ENCODE measurements around the gene SLC9A9. TPM values are rescaled to one million over a fixed set of nuclear protein-coding genes. Genes with fewer than 3 reads are reported as not detected.

Gene SLC9A9
- total RNA-seq, 4 donors from 2014 or later, result 2.1 to 40.4 (median 7.2) TPM

GRCh38 chr3:143586576-143586975 is 261.7 kb downstream of the SLC9A9 start:
- no peak for DNase-seq
- Histone ChIP-seq H3K27ac (peak overlapping the region in 1 of 4 donors; percentile 26), H3K4me3 (no peak overlapping the region), H3K36me3 (no peaks in the 10 kb centered on the region), H3K9me3 (no peaks in the 10 kb centered on the region), H3K27me3 (no peaks in the 10 kb centered on the region), H3K4me1 (peaks cover 0 to 17% (median 0%) of the 10 kb centered on the region in 4 donors)
- TF ChIP-seq POLR2A (IDR thresholded peaks at IDR 0.05), result no peak
- TF ChIP-seq CTCF (IDR thresholded peaks at IDR 0.05), result no peak

- no peaks in the 10 kb centered on the region for H3K36me3 ChIP-seq
- H3K4me1 ChIP-seq, result peaks cover 0 to 17% (median 0%) of the 10 kb centered on the region in 4 donors
- no peaks in the 10 kb centered on the region for H3K27me3 ChIP-seq
- no peak overlapping the region for H3K4me3 ChIP-seq
- TF ChIP-seq CTCF (IDR thresholded peaks at IDR 0.05) (no peak), POLR2A (IDR thresholded peaks at IDR 0.05) (no peak)
- no peak for DNase-seq
- no peaks in the 10 kb centered on the region for H3K9me3 ChIP-seq
- peak overlapping the region in 2 of 4 donors; percentile 26 to 29 for H3K27ac ChIP-seq
Observed at GRCh38 chr3:143585720-143586456, 262.4 kb downstream of the SLC9A9 start.

- Histone ChIP-seq H3K27ac (no peak overlapping the region), H3K4me3 (no peak overlapping the region), H3K36me3 (no peaks in the 10 kb centered on the region), H3K4me1 (peaks cover 0 to 17% (median 0%) of the 10 kb centered on the region in 4 donors), H3K27me3 (no peaks in the 10 kb centered on the region), H3K9me3 (no peaks in the 10 kb centered on the region)
- no peak for DNase-seq
- no peak for TF ChIP-seq POLR2A (IDR thresholded peaks at IDR 0.05)
- TF ChIP-seq CTCF (IDR thresholded peaks at IDR 0.05), result no peak
Observed at GRCh38 chr3:143584474-143584873, 263.8 kb downstream of the SLC9A9 start.

- no peak for DNase-seq
- TF ChIP-seq POLR2A (IDR thresholded peaks at IDR 0.05) (no peak), CTCF (IDR thresholded peaks at IDR 0.05) (no peak)
Observed at GRCh38 chr3:143581972-143582722, 266.1 kb downstream of the SLC9A9 start.

GRCh38 chr3:143578810-143579435 is 269.3 kb downstream of the SLC9A9 start:
- Histone ChIP-seq H3K27ac (no peak overlapping the region), H3K4me1 (no peaks in the 10 kb centered on the region), H3K9me3 (no peaks in the 10 kb centered on the region), H3K36me3 (no peaks in the 10 kb centered on the region), H3K27me3 (no peaks in the 10 kb centered on the region), H3K4me3 (no peak overlapping the region)
- no peak for DNase-seq
- no peak for TF ChIP-seq POLR2A (IDR thresholded peaks at IDR 0.05)
- TF ChIP-seq CTCF (IDR thresholded peaks at IDR 0.05), result no peak

More at GRCh38 chr3:143581972-143582722, 266.1 kb downstream of the SLC9A9 start:
- no peak overlapping the region for H3K4me3 ChIP-seq
- H3K27ac ChIP-seq, result no peak overlapping the region
- no peaks in the 10 kb centered on the region for H3K9me3 ChIP-seq
- H3K27me3 ChIP-seq, result no peaks in the 10 kb centered on the region
- no peaks in the 10 kb centered on the region for H3K36me3 ChIP-seq
- peaks cover 0 to 17% (median 0%) of the 10 kb centered on the region in 4 donors for H3K4me1 ChIP-seq
